ENCODE measurements around the gene SLC6A8. TPM values are rescaled to one million over a fixed set of nuclear protein-coding genes. Genes with fewer than 3 reads are reported as not detected.

SLC6A8 gene
- total and polyA plus RNA-seq, 2 experiments from 2014 or later: 29.0 to 35.8 TPM

DNA sequence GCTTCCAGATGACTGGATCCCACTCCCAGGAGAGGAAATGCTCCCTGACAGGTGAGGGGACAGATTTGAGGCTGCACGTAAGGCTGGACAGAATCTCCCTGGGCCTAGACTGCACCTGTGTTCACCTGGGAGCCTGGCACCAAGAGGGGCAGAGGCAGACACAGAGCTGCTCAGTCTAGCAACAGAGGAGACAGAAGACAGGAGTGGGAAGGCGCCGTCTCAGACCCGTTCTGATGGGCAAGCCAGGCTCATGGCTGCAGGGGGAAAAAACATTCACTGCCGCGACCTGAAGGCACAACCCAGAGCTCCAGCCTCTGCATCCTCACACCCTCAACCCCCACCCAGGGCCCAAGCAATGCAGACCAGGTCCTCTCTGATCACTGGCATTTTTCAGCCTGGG lies 19.7 kb downstream of the SLC6A8 start:
- TF ChIP-seq CTCF (IDR thresholded peaks at IDR 0.05; ENCODE audit: low read depth, low read length): no peak
- H3K9me3 ChIP-seq (ENCODE audit: low read depth): no peaks in the 10 kb centered on the region
- H3K27me3 ChIP-seq: no peaks in the 10 kb centered on the region
- H3K36me3 ChIP-seq: no peaks in the 10 kb centered on the region
- peaks cover 8% of the 10 kb centered on the region for H3K4me1 ChIP-seq (ENCODE audit: low read depth)
- no peak for DNase-seq (ENCODE audit: low read depth in 1 of 2, low spot score in 1 of 2)
- no peak overlapping the region for H3K27ac ChIP-seq
- no peak overlapping the region for H3K4me3 ChIP-seq

DNA sequence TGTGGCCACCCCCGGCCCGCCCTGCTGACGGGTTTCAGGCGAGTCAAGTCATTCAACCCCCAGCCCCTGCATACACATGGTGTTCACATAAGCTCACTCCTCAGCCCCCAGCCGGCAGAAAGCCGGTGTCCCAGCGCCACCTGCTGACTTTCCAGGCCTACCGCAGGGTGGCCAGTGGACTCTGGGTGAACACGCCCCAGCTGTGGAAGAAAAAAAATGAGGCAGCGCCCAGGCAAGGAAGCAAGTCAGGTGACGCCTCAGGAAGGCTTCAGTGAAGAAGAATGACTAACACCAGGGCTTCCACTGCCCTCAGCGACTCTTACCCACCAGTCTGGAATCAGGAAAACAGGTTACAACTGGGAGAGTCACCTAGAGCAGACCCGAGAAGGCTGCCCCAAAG lies 20.7 kb downstream of the SLC6A8 start:
- Histone ChIP-seq H3K4me3 (no peak overlapping the region), H3K27me3 (no peaks in the 10 kb centered on the region), H3K4me1 (ENCODE audit: low read depth) (peaks cover 8% of the 10 kb centered on the region), H3K9me3 (ENCODE audit: low read depth) (no peaks in the 10 kb centered on the region), H3K36me3 (no peaks in the 10 kb centered on the region), H3K27ac (peak overlapping the region; percentile 57)
- peak; percentile 70 to 78 for DNase-seq (ENCODE audit: low read depth in 1 of 2, low spot score in 1 of 2)
- TF ChIP-seq CTCF (IDR thresholded peaks at IDR 0.05; ENCODE audit: low read depth, low read length): peak; percentile 61

GRCh38 chrX:153709726-153710674 lies 22.3 kb downstream of the SLC6A8 start:
- H3K27me3 ChIP-seq: no peaks in the 10 kb centered on the region
- peaks cover 8% of the 10 kb centered on the region for H3K4me1 ChIP-seq (ENCODE audit: low read depth)
- H3K36me3 ChIP-seq: no peaks in the 10 kb centered on the region
- no peak for TF ChIP-seq CTCF (IDR thresholded peaks at IDR 0.05; ENCODE audit: low read depth, low read length)
- H3K9me3 ChIP-seq (ENCODE audit: low read depth): no peaks in the 10 kb centered on the region
- no peak overlapping the region for H3K4me3 ChIP-seq
- DNase-seq (ENCODE audit: low read depth in 1 of 2, low spot score in 1 of 2): no peak
- H3K27ac ChIP-seq: no peak overlapping the region

DNA sequence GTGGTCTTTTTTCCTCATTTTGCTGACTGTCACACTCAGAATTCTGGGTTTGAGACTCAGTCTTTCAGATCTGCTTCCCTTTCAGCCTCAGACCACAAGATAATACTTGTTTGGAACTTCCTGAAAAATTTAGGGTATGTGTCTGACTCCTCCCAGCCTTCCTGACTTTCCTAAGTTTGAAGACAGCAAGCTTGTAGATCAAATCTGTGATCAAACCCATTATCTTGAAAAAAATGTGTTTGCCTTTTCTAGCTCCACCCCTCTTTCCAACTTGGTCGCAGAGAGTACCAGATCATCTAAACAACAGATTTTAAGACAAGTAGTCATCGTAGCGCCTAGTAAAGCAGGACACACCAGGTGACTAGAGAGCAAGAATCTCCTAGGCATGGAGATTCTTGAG lies 26.5 kb downstream of the SLC6A8 start:
- TF ChIP-seq CTCF (IDR thresholded peaks at IDR 0.05; ENCODE audit: low read depth, low read length): no peak
- no peaks in the 10 kb centered on the region for H3K27me3 ChIP-seq
- peaks cover 4% of the 10 kb centered on the region for H3K36me3 ChIP-seq
- DNase-seq (ENCODE audit: low read depth in 1 of 2, low spot score in 1 of 2): no peak
- no peaks in the 10 kb centered on the region for H3K4me1 ChIP-seq (ENCODE audit: low read depth)
- H3K27ac ChIP-seq: no peak overlapping the region
- H3K9me3 ChIP-seq (ENCODE audit: low read depth): no peaks in the 10 kb centered on the region
- no peak overlapping the region for H3K4me3 ChIP-seq

DNA sequence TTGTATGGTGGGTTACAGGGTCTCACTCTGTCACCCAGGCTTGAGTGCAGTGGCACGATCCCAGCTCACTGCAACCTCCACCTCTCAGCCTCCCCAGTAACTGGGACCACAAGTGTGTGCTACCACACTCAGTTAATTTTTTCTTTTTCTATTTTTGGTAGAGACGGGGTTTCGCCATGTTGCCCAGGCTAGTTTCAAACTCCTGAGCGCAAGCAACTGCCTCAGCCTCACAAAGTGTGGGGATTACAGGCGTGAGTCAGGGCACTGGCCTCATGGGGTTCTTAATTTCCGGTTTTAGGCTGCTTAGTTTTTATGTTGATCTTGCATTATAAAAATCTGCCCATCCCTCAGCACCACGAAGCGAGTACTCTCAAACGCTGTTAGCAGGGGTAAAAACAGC lies 29.7 kb downstream of the SLC6A8 start:
- no peak for TF ChIP-seq CTCF (IDR thresholded peaks at IDR 0.05; ENCODE audit: low read depth, low read length)
- no peaks in the 10 kb centered on the region for H3K4me1 ChIP-seq (ENCODE audit: low read depth)
- H3K36me3 ChIP-seq: peaks cover 12% of the 10 kb centered on the region
- H3K9me3 ChIP-seq (ENCODE audit: low read depth): no peaks in the 10 kb centered on the region
- H3K4me3 ChIP-seq: no peak overlapping the region
- no peak overlapping the region for H3K27ac ChIP-seq
- no peaks in the 10 kb centered on the region for H3K27me3 ChIP-seq
- no peak for DNase-seq (ENCODE audit: low read depth in 1 of 2, low spot score in 1 of 2)
